Keratinocyte (primary cell): ENCODE results near the gene SMPD3.

Experiments
- CTCF ChIP-seq, 3 experiments: IDR thresholded peaks in 1 of 3; conservative IDR thresholded peaks in 1 of 3; optimal IDR thresholded peaks in 1 of 3; 2 replicates in 2 of 3; 3 replicates in 1 of 3; pipeline versions ENCODE3 to v1.5.1; 2011; ENCODE audit warnings: low read length in 3 of 3, mild to moderate bottlenecking in 3 of 3, moderate library complexity in 2 of 3, control low read depth in 1 of 3, inconsistent platforms in 1 of 3; ENCODE audit not compliant: insufficient read depth in 2 of 3; ENCODE audit errors: extremely low read depth in 1 of 3
- EZH2 ChIP-seq: IDR thresholded peaks from one replicate; pipeline ENCODE4 v1.6.1; 2012; ENCODE audit warnings: inconsistent platforms, mild to moderate bottlenecking, low read length, moderate library complexity

DNA sequence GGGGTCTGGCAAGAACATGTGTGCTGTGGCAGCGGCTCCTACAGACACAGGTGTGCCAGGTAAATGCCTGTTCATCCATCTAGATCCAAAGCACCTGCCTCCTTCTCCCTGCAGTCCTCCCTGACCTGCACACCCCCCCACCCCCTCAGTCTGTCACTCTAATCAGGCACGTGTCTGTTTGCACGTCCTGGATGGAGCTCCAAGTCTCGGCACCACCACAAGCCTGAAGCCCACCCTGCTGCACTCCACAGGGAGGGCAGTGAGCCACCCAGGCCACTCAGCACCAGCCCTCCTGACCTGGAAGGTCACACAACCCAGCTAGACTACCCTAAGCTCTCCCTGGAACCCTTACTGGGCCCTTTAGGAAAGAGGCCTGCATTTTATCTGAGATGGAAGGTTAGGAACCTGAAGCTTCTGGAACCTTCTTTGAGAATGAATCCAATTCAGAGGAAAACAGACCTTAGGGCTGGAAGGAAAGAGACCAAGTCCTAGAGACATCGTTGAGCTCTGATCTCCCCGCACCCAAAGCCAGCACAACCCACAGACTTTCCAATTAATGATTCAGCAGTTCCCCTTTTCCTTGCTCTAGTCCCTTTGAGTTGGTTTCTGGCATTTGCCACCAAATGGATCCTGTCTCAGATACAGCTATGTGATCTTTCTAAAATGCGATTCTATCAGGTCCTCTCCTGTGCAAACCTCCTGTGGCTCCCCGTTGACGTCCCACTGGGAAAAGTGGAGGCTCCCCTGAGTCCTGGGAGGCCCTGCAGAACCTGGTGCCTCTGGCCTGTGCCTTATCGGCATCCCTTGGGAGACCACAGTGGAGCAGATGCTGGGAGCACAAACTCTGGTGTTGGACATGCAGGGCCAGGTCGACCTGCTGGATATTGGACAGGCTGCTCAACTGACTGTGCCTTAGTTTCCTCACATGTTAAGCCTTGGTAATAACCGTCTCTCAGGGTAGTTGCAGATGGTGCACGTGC lies 69.6 kb downstream of the SMPD3 start:
- TF ChIP-seq CTCF (optimal IDR thresholded peaks at IDR 0.05 in 1 of 3, IDR thresholded peaks at IDR 0.05 in 1 of 3, conservative IDR thresholded peaks at IDR 0.05 in 1 of 3; ENCODE audit: extremely low read depth in 1 of 3, insufficient read depth in 2 of 3, low read length in 3 of 3) (no peak), EZH2 (no peak)
